Measurements from ENCODE around the gene SCIMP.

GRCh38 chr17:5282642-5283217, 48.1 kb upstream of the SCIMP start:
- TF ChIP-seq, protein P1, sequence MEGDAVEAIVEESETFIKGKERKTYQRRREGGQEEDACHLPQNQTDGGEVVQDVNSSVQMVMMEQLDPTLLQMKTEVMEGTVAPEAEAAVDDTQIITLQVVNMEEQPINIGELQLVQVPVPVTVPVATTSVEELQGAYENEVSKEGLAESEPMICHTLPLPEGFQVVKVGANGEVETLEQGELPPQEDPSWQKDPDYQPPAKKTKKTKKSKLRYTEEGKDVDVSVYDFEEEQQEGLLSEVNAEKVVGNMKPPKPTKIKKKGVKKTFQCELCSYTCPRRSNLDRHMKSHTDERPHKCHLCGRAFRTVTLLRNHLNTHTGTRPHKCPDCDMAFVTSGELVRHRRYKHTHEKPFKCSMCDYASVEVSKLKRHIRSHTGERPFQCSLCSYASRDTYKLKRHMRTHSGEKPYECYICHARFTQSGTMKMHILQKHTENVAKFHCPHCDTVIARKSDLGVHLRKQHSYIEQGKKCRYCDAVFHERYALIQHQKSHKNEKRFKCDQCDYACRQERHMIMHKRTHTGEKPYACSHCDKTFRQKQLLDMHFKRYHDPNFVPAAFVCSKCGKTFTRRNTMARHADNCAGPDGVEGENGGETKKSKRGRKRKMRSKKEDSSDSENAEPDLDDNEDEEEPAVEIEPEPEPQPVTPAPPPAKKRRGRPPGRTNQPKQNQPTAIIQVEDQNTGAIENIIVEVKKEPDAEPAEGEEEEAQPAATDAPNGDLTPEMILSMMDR (IDR thresholded peaks at IDR 0.05), result no peak
- TF ChIP-seq TCF12 (IDR thresholded peaks at IDR 0.05) (no peak), FOSL2 (IDR thresholded peaks at IDR 0.05; ENCODE audit: borderline replicate concordance, low read depth) (no peak), ELF1 (IDR thresholded peaks at IDR 0.05) (no peak), POLR2AphosphoS5 (IDR thresholded peaks at IDR 0.05; ENCODE audit: low read depth, low read length) (no peak), NRF1 (IDR thresholded peaks at IDR 0.05; ENCODE audit: low read depth, low read length) (no peak), EZH2phosphoT487 (IDR thresholded peaks at IDR 0.05; ENCODE audit: borderline replicate concordance, low read depth) (no peak), EP300 (IDR thresholded peaks at IDR 0.05; ENCODE audit: borderline replicate concordance in 1 of 2, low read depth in 1 of 2, low read length in 1 of 2) (no peak)
